Astrocyte of the hippocampus (primary cell): ENCODE measurements around the gene SLC10A1.
"Not testable (repeated sequence)": the region's sequence is repeated elsewhere in the genome, so short reads cannot be mapped to it uniquely, and the experiment has no call there.

Experiments
- DNase-seq: peaks from one replicate; pipeline ENCODE4 v3.0.0; 2011; ENCODE audit warnings: low read depth, low spot score

The SLC10A1 gene

DNA sequence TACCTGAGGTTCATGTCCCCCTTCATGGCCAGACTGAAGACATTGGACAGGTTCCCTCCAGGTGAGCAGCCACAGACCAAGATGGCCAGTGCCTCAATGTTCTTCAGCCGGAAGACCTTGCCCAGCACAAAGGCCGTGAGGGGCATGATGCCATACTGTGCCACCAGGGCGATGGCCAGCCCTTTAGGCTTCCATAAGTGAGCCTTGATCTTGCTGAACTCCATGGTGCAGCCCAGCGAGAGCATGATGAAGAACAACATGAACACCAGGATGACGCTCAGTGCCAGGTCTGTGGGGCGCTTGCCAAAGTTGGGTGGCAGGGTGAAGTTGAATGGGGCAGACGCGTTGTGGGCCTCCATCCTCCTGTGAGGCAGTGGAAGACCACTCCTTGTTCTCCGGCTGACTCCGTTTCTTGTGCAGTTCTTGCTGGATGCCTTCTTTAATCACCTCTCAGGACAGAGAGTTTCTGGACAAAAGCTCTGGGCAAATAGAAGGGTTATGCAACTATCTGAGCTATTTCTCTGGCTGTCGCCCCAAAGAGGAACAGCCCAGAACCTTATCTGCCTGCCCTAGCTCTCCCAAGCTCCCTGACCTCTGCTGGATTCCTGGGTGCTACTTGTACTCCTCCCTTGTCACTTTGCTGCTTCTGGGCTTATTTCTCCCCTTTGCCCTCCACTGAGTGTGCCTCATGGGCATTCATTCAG, at the start of gene SLC10A1:
Gene SLC10A1 (minus strand): TSS at position 445 of the 704 bp plus-strand sequence. CDS start 86 bp downstream, at position 359.
- DNase-seq = no peak

- DNase-seq = no peak
These were observed 48.7 kb upstream of the SLC10A1 start for GRCh38 chr14:69845787-69846186.

DNA sequence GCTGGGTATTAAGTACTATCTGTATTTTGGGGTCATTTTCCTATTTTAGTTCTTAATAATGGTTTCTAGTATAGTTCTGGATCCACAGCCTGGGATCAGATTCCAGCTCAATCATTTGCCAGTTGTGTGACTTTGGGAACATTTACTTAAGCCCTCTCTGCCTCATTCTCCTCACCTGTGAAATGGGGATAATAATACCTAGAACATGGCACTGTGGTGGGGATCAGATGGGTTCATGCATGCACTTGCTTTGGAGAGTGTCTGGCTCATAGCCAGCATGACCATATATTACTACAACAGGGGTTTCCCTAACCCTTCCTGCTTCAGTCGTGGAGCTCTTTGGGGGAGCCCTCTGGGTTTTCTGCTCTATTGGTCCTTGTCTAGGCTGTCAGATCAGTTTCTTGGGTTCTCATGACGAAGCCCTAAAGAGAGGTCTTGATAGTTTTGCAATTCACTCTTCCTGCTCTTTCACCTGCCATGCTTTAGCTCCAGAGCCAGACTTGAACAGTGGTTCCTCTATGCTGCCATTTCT, 48.1 kb upstream of the SLC10A1 start:
- DNase-seq = no peak

DNA sequence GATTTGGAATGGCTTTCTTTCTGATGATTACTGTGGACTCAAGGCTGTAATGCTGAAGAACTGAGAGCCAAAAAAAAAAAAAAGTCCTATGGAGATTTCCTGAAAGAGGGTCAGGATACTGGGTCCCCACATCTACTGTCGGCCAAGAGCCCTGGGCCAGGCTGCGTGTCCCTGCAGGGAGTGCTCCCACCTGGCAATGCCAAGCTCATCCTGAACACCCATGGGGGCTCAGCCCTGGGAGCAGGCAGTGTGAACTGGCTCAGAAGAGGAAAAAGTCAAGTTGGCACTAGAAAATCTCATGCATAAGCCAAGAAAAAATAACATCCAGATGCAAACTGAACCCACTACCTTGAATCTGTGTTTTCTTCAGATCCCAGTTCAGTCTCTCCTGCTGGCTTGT, 47.1 kb upstream of the SLC10A1 start:
- DNase-seq = no peak

GRCh38 chr14:69842686-69843420, 45.8 kb upstream of the SLC10A1 start:
- no peak for DNase-seq

- no peak for DNase-seq
These were observed 44.6 kb upstream of the SLC10A1 start for GRCh38 chr14:69841656-69842055.

DNA sequence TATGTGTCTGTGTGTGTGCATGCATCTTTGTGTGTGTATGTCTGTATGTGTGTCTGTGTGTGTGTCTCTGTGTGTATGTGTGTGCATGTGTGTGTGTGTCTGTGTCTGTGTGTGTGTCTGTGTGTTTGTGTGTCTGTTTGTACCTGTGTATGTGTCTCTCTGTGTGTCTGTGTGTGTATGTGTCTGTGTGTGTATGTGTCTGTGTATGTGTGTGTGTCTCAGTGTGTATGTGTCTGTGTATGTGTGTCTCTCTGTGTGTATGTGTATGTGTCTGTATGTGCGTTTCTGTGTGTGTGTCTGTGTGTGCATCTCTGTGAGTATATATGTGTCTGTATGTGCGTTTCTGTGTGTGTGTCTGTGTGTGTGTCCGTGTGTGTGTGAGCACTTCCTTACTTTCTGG, 42.6 kb upstream of the SLC10A1 start:
- no peak for DNase-seq

- no peak for DNase-seq
These were observed 41.9 kb upstream of the SLC10A1 start for GRCh38 chr14:69838881-69839416.

DNA sequence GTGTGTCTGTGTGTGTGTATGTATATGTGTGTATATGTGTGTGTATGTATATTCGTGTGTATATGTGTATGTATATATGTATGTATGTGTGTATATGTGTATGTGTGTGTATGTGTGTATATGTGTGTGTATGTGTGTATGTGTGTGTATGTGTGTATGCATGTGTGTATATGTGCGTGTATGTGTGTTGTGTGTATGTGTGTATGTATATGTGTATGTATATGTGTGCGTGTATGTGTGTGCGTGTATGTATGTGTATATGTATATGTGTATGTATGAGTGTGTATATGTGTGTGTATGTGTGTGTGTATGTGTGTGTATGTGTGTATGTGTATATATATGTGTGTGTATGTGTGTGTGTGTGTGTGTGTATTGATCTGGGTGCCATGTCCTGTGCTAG, 31.8 kb upstream of the SLC10A1 start:
- no peak for DNase-seq

DNA sequence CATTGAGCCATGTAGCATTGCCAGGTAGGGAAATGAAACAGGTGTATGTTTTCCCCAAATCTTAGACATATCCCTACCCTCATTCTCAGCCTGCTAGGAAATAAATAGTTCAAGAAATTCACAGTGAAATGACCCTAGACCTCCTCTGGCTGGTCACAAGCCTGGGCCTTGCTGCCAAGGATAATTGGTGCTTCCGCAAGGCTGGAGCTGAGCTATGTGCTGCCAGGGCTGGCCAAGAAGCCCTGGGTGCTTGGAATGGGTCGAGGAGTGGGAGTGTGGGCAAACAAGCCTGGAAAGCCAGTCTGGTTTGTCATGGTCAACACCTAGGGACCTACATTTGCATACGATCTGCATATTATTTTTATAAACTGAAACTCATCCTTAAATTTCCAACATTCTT, 31.3 kb upstream of the SLC10A1 start:
- peak; percentile 76 for DNase-seq

DNA sequence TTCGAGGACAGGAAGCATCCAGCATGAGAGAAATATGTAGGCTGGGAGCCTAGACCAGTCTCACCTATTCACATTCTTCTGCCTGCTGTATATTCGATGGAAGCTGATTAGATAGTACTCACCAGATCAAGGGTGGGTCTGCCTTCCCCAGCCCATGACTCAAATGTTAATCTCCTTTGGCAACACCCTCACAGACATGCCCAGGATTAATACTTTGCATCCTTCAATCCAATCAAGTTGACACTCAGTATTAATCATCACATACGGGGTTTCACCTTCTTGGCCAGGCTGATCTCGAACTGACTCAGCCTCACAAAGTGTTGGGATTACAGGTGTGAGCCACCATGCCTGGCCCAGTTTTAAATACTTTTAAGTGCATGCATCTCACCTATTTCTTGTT, 30.5 kb upstream of the SLC10A1 start:
- no peak for DNase-seq

DNA sequence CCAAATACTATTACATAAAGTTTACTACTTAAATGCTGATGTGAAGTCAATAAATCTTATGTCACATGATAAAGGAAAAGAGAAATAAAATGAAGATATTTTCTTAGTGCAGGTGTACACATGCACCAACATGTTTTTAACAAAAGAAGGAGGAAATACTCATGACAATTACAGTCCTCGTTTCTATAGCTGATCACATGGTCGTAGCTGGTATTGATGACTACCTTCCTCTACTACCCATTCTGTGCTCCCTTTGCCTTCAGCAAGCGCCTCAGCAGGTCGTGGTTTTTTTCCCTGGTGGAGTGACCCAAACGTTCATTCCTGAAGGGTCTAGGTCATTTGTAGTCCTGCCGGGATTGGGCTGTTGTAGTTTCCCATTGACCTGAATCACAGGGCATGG, 25.4 kb upstream of the SLC10A1 start:
- no peak for DNase-seq

- DNase-seq = no peak
These were observed 23.9 kb upstream of the SLC10A1 start for GRCh38 chr14:69820991-69821390.

DNA sequence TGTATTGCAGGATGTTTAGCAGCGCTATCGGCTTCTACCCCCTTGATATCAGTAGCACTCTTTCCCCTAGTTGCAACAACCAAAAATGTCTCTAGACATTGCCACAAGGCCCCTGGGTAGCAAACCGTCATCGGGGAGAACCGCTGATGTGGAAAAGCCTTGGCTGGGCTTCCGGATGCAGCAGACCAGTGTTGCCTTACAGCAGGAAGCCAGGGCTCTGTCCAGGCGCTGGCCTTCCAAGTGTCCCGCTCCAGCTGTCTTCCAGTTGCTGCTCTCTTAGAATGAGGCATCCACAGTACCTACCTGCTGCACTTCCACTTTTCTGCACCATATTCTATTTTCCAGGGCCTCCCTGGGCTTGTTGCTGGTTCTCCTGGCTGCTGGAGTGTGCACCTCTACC, 22.6 kb upstream of the SLC10A1 start:
- DNase-seq = no peak

DNA sequence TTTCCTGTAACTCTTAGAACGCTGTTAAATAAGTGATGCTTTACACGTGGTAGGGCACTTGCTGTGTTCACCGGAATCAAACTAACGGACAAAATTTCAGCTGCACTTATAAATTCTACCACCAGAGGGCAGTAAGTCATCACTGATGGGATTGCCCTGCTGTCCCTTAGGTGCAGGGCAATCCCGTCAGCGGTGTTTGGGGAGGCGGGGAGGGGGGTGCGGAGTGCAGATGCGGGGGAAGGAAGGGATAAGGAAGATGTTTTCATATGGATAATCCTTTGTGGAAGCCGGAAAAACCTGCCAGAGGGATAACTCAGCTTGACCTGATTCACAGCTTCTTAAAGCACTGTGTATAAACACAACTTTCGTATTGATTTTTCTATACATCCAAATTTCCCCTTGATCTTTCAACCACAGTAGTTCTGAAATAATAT, 21.7 kb upstream of the SLC10A1 start:
- DNase-seq = peak; percentile 84

GRCh38 chr14:69816216-69816615, 19.2 kb upstream of the SLC10A1 start:
- no peak for DNase-seq

DNA sequence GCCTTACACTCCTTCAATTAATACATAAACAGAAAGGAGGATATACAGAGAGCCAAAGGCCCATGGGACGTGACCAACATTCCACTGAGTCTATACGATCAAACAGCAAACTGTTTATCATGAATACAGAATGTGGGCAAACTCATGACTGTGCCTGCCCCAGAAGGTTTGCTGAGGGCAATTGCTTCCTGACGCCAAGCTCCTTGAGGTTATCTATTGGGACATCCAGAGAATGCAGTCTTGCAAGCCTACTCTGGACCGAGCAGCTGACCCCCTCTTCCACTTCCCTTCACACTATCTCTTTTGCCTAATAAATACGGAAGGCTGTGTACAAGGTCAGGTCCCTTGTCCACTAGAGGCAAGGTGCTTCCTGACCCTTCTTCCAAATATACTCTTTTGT, 18.5 kb upstream of the SLC10A1 start:
- no peak for DNase-seq

GRCh38 chr14:69814397-69814796, 17.4 kb upstream of the SLC10A1 start:
- DNase-seq = no peak

DNA sequence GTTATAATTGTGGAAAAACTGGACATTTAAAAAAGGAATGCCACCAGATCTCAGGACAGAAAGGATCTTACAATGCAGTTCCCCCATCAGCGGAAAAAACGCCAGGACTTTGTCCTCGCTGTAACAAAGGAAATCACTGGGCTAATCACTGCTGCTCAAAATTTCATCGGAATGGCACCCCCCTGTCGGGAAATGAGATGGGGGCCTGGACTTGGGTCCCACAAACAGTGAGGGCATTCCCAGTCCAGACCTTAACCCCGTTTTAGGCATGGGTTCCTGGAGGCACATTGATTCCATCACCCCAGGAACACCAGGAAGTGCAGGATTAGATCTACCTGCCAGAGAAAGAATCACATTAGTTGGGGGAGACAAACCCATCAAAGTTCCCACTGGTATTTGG, 16.3 kb upstream of the SLC10A1 start:
- DNase-seq = not testable (repeated sequence)

DNA sequence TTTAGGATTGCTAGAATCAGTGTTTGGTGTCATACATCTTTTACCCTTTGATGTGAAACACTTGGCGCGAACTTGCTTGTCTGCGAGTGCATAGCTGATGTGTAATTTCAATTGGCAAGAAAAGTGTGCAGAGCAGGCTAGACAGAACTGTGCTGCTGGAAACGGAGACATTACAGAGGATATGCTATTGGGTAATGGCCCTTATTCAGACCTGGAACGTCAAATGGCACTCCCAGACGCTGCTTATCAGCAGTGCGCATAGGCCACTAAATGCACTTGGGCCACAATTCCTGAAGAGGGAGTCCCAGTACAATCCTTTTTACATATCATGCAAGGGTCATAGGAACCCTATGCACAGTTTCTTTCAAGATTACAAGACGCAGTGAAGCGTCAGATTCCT, 15.7 kb upstream of the SLC10A1 start:
- no peak for DNase-seq

GRCh38 chr14:69811868-69812252, 14.8 kb upstream of the SLC10A1 start:
- DNase-seq = no peak

GRCh38 chr14:69811227-69811867, 14.3 kb upstream of the SLC10A1 start:
- DNase-seq = no peak
